Measurements from ENCODE around the gene SLC17A8. TPM values are rescaled to one million over a fixed set of nuclear protein-coding genes. Genes with fewer than 3 reads are reported as not detected.

SLC17A8 gene
- polyA plus RNA-seq, 3 donors, result 0.24 to 0.53 (median 0.32) TPM

GRCh38 chr12:100468126-100468525 lies 111.3 kb downstream of the SLC17A8 start:
- DNase-seq (ENCODE audit: low read depth in 3 of 3, low spot score in 2 of 3), result no peak

Other genes with a start within 250 kb of the SLC17A8 start
- 10 to 100 TPM; 23.7 to 26.7 (median 24.4) TPM for gene BLTP3B, start 214.2 kb upstream of the SLC17A8 start, polyA plus RNA-seq (ENCODE audit: insufficient read length in 3 of 3)
- gene ACTR6, start 156.3 kb upstream of the SLC17A8 start, polyA plus RNA-seq (ENCODE audit: insufficient read length in 3 of 3), result 10 to 100 TPM; 37.6 to 43.0 (median 42.9) TPM
- 1 to 10 TPM; 5.2 to 5.6 (median 5.3) TPM for gene DEPDC4, start 90.0 kb upstream of the SLC17A8 start, polyA plus RNA-seq (ENCODE audit: insufficient read length in 3 of 3)
- gene SCYL2, start 89.9 kb upstream of the SLC17A8 start, polyA plus RNA-seq (ENCODE audit: insufficient read length in 3 of 3), result 10 to 100 TPM; 52.8 to 55.6 (median 54.7) TPM
- gene NR1H4, start 116.8 kb downstream of the SLC17A8 start, polyA plus RNA-seq (ENCODE audit: insufficient read length in 3 of 3), result 10 to 100 TPM; 14.2 to 17.7 (median 15.4) TPM
- gene GAS2L3, start 216.6 kb downstream of the SLC17A8 start, polyA plus RNA-seq (ENCODE audit: insufficient read length in 3 of 3), result 10 to 100 TPM; 18.3 to 20.1 (median 18.5) TPM

Measured in right renal cortex interstitium (tissue), 3 donors.